Superior temporal gyrus (tissue), 1 donor: Measurements from ENCODE around the gene GRXCR1.

Source experiments
- DNase-seq: peaks from one replicate; pipeline ENCODE4 v3.0.0-alpha.2; 2016; ENCODE audit errors: extremely low spot score

The GRXCR1 gene

DNA sequence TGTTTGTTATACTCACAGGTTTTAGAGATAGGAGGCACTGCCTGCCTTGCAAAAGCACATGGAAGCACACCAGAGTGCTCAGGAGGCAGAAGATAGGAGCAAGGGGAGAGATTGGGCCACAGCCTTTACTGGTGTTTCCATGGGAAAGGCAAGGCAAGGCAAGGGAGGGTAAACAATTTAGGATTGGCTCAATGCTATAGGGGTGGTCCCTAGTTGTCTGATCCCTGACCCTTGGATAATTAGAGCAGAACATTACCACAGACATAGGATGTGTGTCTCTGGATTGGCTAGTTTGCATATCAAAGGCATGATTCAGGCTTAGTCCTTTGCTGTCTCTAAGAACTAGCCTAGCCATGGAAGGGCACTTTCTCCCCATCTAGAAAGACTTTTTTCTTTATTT is 36.1 kb downstream of the GRXCR1 start:
- no peak for DNase-seq

DNA sequence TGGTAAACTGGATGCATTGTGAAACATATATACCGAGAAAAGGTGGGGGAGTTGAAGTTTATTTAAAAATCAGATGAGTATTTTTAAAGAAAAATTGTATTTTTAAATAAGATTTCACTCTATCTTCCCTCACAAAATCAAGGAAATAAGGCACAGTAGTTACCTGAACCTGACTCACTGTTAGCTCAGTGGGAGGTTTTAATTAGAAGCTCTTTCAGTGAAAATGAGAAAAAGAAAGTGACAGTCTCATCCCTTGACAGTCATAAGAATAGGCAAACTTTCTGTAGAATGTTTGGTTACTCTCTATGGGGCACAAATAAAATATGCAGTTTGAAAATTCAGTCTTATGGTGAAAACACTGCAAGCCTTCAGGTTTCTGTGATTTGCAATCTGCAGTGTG is 49.7 kb downstream of the GRXCR1 start:
- DNase-seq = peak; percentile 14

DNA sequence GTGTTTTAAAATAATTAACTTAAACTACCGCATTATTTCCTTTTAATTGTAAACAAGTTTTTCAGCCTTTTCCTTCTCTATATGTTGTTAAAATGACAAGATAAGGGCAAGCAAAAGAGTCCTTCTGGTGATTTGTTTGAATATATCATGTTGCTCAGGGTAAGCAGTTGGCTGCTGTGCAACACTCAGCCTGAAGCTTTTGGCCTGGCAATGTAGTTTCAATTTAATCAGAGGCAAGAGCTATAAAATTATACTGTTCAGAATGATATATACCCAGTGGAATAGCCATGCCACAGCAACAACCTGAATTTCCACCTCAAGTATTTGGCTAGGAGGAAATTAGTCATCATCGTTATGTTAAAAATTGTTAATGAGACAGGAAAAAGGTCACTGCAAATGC is 53.4 kb downstream of the GRXCR1 start:
- DNase-seq = no peak

DNA sequence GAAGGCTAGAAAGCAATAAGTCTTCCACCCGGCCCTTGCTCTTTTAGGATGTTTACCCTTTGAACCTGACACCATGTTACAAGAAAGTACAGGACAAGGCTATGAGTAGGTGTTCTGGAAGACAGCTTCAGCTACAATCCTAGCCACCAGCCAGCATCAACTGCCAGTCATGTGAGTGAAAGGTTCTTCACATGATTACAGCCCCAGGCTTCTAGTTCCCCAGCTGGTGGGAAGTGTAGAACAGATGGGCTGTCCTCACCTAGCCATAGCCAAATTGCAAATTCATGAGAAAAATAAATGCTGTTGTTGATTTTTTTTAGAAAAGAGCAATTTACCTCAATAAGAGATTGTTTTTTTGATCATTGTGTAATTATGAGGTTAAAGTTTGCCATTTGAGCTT is 60.8 kb downstream of the GRXCR1 start:
- no peak for DNase-seq

DNA sequence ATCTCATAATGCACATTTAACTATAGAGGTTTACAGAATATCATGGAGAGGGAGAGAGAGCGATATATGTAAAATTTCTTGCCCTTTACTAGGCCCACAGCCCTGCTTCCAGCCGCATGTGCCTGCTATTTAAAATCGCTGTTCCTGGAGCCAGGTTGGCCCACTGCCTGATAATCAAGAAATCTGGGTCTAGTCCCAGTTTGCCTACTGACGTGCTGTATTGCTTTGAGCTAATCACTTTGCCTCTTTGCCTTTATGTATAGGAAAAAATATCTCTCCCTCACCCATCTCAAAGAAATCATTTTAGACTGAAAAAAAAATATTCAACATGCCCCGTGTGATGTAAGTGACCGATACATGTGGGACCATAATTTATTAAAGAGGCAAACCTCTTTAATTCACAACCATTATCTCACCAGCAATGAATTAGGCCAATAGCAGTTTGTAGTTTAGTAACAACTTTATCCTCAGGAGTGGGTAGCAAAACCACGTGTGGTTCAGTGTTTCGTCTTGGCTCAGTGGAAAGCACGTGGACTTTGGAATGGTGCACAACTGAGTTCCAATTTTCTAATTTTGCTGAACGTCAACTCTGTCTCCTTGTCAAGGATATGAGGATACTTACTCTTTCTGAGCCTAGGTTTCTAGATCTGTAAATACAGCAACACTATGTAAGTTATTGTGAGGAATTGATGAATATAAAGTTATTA is 62.6 kb downstream of the GRXCR1 start:
- peak; percentile 51 for DNase-seq

DNA sequence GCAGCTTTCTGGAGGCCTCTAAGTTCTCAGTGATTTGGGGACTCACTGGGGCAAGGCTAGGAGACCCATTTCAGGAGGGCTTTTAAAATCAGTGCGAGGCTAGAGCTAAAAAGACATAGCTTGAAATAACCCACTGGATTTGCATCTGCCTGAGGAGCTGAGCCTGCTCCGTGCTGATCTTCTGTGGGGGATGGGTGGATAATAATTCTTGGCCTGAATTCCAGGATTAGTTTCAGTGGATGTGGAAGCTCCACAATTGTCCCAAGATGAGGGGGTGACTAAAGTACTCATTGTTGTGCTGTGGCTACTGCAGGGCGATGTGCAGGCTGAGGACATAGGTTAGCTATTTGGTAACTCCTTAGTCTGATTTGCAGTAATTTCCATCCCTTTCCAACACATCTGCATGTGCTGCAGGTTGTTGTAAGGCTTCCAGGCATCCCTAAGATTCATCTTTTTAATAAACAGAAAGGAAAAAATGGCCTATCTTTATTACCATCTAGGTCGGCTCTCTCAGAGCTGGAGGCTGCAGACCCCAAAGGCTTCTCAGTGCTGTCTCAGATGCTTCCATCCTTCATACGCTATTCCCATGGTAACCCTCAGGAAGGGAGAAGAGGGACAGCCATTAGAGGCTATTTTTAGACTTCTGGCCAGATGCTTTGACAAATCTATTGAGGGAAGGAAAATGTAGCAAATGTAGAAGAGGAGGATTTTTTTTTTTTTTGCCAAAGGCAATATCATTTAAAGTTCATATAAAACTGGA is 63.4 kb downstream of the GRXCR1 start:
- DNase-seq = peak; percentile 48

DNA sequence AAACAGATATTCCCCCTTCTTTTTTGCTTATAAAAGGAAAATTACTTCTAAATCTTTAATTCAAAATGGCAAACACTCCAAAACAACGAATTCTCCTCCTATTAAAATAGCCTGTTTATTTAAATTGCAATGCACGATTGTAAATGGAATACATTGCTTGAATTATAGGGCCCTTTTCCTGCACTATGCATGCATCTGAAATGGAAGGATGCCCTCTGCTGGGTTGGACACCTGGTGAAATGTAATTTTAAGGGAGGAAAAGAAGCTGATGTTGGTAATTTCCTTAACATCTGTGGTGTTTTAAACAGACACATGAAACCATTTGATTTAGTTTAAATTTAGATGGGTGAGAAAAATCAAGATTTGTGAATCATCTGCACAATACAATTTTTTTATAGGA is 72.8 kb downstream of the GRXCR1 start:
- DNase-seq = peak; percentile 71

DNA sequence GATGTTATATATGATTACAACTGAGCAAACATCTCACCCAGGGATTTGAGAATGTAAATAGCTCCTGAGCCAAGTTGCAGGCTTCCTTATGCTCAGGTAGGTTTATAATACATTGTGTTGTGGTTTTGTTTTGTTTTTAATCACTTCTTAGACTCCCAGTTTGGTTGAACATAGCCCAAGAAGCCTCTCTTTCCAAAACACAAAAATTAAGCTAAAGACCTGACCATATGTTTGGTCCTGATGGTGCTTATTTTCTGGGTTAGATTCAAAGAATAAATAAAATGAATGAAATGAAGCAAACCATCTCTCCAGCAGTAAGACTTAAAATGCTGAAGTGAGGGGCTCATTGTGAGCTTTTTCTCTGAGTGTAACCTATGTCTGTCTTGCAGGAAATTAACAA is 93.5 kb downstream of the GRXCR1 start:
- no peak for DNase-seq

DNA sequence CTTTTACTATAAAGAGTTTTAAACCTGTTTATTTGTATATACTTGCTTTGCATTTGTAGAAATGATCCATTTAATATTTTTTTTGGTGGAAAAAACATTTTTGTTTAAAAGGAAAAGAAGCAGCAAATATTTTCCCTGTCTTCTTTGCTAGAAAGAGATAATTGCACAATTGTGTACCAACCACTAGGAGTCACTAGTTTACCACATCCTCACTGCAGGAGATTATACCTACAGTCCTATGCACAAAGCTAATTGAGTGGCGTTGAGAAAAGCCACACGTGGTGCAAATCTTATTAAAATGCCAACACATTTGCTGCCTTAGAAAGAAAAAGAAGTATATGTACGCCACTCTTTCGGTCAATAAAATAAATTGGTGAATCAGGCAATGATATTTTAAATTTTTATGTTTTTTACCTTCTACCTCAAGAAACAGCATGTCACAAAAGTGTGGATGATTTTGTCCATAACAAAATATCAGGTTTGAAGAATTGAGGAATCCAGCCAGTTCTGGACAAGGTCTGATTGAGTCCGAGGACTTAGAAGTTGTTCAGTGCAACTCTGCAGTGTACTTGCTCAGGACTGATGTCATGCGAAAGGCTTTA is 102.9 kb downstream of the GRXCR1 start:
- DNase-seq = peak; percentile 62

DNA sequence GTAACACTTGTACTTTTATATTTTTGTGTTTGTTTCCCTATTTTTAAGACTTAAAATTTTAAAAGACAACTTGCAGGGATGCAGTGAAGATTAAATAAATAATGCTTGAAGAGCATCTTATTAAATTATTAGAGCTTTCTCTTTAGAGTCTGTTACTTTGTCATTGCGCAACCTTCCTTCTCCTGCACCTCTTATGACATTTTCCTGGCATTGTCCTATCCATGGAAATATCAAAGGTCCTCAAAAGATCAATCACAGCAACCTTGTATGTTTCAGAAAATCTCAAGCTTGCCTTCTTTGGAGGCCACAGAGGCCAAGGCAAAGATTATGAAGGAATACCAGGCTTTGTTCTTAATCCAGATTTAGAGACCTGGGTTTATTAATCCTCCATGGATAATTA is 116.3 kb downstream of the GRXCR1 start:
- DNase-seq = no peak

DNA sequence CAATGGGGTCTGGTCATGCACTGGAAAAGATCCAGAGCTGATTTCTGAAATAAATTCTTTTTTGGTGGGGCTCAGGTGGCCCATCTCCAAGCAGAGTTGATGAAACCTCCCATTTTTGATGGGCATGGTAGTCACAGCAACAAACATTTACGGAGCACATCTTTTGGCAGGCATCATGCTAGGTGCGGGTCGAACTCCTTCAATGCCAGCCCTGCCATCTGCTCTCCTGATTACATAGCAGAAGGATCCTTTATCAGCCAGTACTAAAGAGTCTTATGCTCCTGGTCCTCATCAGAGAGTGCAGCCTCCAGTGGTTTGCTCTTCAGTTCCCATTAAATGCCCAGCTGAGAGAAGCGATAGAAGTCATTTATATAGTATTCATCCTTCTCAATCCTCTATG is 121.7 kb downstream of the GRXCR1 start:
- no peak for DNase-seq

DNA sequence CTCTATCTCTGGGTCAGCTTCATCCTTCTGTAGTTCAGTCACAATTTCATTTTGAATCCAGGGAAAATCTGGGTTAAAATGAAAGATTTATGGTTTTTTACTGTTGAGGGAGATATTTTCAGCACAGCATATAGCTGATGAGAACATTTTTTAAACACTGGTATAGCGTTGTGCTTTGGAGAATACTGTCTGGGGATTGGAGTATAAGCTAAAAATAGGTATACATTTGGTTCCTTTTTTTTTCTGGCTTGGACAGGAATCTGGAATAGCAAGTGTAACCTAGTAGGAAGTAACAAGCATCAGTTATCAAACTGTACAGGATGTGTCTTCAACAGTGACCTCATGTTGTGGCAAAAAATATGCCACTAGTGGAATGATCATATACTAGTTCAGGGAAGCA is 149.1 kb downstream of the GRXCR1 start:
- peak; percentile 31 for DNase-seq

DNA sequence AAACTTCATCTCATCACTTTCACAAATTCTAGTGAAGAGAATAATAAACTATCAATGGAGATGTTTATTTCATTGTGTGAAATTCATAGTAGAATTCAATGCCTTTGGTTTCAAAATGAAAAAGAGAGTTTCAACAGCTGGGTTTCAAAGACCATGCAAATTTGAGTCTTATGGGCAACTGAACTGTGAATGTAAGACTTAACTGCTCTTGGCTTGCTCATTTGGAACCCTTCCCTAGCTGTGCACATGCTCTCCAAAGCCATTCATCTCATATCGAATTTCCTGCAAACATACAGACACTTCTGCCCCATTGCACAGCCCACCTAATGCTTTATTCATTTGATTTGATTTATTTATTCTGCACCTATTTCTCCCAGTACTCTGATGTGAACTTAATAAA is 154.5 kb downstream of the GRXCR1 start:
- no peak for DNase-seq

DNA sequence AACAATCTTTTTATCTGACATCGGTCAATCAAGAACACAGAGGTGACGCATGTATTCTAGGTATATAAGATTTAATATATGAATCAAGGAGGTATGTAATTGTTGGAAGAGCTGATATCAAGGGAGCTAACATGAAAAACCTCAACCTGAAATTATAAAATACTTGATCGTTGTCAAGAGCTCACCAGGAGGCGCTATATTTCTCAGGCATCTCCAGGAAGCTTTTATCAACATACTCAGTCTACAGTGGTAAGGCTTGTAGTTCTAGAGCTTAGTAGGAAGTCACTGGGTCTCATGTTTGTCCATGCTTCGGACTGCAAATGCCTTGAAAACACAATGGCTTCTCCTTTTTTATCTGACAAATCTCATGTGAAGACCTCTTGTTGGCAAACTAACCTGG is 156.1 kb downstream of the GRXCR1 start:
- DNase-seq = no peak

DNA sequence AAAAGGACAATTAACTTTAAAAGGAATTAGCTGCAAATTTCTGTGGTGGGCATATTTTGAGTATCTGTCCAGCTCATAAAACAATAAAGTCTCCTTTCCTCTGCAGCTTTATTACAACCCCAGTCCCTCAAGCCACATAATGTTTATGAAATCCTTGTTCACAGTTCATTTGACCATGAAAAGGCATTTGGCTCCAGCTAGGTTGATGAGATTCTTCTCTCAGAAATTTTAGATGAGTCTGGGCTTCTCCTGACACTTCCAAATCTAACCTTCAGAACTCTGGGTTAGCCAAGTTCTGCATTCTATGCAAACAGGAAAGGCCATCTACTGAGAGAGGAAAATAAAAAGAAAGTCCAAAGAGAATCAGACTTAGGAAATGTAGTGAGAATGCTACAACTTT is 156.8 kb downstream of the GRXCR1 start:
- DNase-seq = no peak

DNA sequence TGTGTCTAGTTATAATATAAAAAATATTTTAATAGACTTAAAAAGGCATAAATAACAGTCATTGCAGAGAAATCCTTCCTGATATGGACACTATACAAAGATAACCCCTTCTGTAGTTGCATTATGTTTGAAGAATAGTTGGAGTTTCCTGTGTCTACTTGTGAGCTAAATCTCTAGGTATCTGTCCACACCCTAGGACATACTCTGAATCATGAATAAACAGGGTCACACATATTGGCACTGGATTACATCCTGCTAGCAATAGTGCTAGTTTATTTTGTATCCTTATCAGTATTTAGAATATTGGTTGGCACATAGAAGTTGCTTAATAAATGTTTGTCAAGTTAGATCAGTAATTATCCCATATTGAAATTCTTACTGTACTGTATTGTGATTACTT is 173.9 kb downstream of the GRXCR1 start:
- DNase-seq = no peak

DNA sequence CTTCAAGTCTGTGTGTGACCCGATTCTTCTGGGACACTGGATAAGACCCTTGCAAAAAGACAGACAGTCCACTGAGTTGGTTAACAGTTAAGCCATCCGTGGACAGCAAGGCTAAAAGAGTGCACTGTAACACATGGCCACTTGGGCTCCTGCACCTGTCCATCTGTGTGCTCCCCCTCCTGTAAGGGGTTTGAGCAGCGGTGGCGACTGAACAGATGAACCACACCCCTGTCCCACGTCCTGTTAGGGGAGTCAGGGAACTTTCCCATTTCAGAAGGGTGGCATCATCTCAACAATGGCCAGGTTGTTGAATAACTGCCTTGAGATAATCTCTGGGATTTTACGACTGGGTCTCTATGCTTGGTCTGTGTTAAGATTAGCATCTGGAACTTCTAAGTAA is 178.6 kb downstream of the GRXCR1 start:
- DNase-seq = no peak
